GM18951 (cell line): ENCODE results near the gene FHOD3.

Experiments used
- POLR2A ChIP-seq: IDR thresholded peaks from 4 replicates; pipeline ENCODE4 v1.6.1; 2011; ENCODE audit warnings: mild to moderate bottlenecking; ENCODE audit not compliant: insufficient read length, insufficient read depth; ENCODE audit errors: extremely low read depth
- in situ Hi-C: fragments of 300-500 bp; cut with MboI; formaldehyde crosslinking; loops from one replicate; pipeline ENCODE4 v1.12.0; 2022; ENCODE audit warnings: low sequenced_read_pairs, mixed read lengths, inconsistent platforms; ENCODE audit not compliant: unreplicated experiment

FHOD3 gene

GRCh38 chr18:36527740-36528455 lies 230.4 kb downstream of the FHOD3 start:
- no peak for TF ChIP-seq POLR2A
- in situ Hi-C loops = no loop called here

- in situ Hi-C loops = no loop called here
- no peak for TF ChIP-seq POLR2A
Measured at GRCh38 chr18:36529747-36530146, 232.2 kb downstream of the FHOD3 start.

DNA sequence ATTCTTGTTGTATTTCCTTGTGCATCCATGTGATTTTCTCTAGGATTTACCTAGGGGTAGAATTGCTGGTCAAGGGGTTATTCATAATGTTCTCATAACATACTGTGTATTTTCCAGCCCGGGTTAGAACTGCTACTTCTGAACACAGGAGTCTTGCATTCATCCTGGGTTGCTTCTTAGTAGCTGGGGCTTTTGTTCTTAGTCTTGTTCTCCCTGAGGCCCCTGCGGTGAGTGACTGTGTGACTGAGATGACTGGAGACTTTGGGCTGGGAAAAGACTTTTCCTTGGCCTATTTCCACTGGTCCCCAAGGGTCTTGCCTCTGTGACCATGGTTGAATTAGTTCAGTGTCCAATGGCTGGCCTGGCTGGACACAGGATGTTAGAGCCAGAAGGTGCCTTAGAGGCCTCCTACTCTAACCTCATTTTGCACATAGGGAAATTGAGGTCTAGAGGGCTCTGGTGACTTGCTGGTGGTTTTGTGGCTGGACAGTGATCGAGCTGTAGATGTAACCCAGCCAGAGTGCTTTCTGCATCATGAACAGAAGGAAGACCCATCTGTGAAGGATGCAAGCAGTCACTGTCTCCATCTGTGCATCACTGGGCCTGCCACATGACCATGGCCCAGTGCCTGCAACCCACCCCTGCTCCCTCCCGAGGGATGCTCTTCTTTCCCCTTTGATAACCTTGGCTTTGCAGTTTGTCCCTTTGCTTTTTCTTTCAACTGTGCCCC lies 233.3 kb downstream of the FHOD3 start:
- in situ Hi-C loops = no loop called here
- TF ChIP-seq POLR2A = no peak

GRCh38 chr18:36531636-36532035 lies 234.1 kb downstream of the FHOD3 start:
- in situ Hi-C loops = no loop called here
- no peak for TF ChIP-seq POLR2A

DNA sequence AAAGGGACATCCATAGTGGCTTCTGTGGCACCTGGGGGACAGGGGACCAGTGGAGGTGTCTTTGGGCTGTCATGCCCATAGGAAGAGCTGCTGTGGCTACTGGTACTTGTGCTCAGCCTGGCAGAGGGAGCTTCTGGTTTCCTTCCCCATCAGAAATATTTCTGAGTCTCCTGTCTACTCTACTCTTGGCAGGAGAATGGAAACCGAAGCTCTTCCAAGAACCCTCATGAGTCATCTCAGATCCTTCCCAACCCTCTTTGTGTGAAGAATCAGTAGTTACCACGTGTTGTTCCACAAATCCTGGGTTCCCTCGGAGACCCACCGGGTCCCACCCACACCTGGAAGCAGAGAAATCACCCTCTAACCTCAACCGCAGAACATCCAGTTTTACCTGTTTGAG lies 234.9 kb downstream of the FHOD3 start:
- in situ Hi-C loops = no loop called here
- no peak for TF ChIP-seq POLR2A

- in situ Hi-C loops = no loop called here
- no peak for TF ChIP-seq POLR2A
Measured at GRCh38 chr18:36532815-36533214, 235.3 kb downstream of the FHOD3 start.

DNA sequence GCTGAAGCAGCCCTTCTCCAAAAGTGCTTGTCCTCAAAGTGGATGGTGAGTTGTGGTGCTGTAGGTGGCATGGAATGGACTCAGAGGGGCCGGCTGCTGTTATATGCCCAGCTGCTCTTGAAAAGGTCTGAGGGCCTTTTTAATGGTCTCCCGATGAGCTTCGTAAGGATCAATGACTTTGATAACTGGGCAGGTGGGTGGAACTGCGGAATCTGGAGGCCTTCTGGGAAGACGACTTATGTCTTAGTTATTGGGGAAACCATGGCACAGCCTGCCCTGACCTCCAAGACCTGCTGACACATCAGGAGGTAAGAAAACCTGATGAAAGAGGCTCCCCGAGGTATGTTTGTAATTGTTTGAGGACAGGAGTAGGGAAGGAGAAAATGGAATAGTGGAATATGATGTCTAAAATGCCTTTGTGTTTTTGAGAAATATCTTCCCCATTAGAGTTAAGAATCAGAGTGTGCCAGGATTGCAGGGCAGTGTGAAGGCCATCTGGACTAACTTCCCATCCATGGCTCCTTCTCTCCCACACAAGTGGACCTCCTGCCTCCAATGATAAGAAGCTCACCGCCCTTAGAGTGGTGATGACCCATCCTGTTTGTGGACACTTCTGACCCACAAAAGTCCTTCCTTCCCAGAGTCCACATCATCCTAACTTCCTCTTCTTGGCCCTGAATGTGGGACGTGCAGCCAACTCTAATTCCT lies 236.1 kb downstream of the FHOD3 start:
- TF ChIP-seq POLR2A = no peak
- in situ Hi-C loops = no loop called here

- in situ Hi-C loops = no loop called here
- TF ChIP-seq POLR2A = no peak
Measured at GRCh38 chr18:36534154-36534688, 236.7 kb downstream of the FHOD3 start.

DNA sequence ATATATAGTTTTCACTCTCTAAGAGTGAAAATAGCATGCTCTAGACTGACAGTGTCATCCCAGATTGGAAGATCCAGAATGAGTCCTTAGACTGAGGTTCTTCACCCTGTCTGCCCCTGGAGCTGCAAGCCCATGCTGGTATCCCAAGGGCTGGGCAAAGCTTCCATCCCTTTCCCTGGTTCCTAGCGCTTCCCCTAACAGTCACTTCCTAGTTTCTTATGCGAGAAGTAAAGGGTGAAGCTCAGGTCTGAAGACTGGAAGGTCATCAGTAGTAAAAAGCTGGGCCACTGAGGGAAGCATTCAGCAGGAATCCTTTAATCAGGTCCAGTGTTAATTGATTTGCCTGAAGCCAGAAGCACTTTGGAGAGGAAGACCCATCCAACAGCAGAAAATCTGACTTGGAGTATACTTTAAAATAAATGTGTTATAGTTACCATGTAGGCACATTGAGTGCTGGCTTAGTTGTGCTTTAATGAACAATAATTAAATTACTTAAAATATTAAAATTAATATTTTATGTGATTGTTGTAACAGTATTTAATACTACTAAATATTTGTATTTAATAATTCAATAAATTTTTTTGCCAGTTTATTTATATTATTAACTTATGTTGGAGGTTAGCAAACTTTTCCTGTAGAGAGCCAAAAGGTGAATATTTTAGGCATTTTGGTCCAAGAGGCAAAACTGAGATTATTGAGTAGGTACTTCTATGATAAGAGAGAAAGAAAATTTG lies 237.9 kb downstream of the FHOD3 start:
- TF ChIP-seq POLR2A = no peak
- in situ Hi-C loops = no loop called here

GRCh38 chr18:36536426-36536825 lies 238.9 kb downstream of the FHOD3 start:
- TF ChIP-seq POLR2A = no peak
- in situ Hi-C loops = no loop called here

DNA sequence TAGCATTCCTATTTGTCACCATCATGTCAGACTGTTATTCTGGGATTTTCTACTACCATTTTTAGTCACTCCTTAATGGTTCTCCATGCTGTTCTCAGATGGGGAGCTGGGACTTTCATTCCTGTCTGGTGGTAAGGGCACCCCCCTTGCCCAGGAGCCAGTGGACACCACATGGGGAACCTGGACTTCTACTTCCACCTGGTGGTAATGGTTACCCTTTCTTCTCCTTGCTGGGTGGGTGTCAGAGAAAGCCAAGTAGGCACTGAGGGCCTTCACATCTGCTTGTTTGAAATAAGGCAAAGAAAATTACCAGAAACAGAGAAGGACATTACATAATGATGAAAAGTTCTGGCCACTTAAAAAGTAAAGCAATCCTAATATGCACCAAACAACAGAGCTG lies 239.8 kb downstream of the FHOD3 start:
- no peak for TF ChIP-seq POLR2A
- in situ Hi-C loops = no loop called here

GRCh38 chr18:36539674-36540231 lies 242.2 kb downstream of the FHOD3 start:
- no peak for TF ChIP-seq POLR2A
- in situ Hi-C loops = no loop called here
